Gastroesophageal sphincter (tissue), 3 donors: Measurements from ENCODE around the gene CAMP.

Source experiments
- CTCF ChIP-seq, 4 experiments: fragments of 200-600 bp in 2 of 4; fragments of 450-650 bp in 2 of 4; sonication (generic) in 1 of 4; IDR thresholded peaks; one replicate each; pipeline ENCODE4 v1.5.1; 2017 to 2019; ENCODE audit warnings: antibody characterized with exemption in 4 of 4, mild to moderate bottlenecking in 2 of 4, moderate library complexity in 2 of 4
- POLR2A ChIP-seq, 2 donors: fragments of 450-650 bp; IDR thresholded peaks; one replicate each; pipeline ENCODE4 v1.6.1; 2017; ENCODE audit warnings: antibody characterized with exemption in 2 of 2, mild to moderate bottlenecking in 2 of 2, moderate library complexity in 1 of 2

- TF ChIP-seq CTCF (IDR thresholded peaks at IDR 0.05) (no peak), POLR2A (IDR thresholded peaks at IDR 0.05) (no peak)
Observed at GRCh38 chr3:48218537-48218936, 4.8 kb upstream of the CAMP start.
